H1 (cell line): ENCODE data around the gene FNIP2. TPM values are rescaled to one million over a fixed set of nuclear protein-coding genes. Genes with fewer than 3 reads are reported as not detected.

Experiments
- CTCF ChIA-PET: fragments of 300-600 bp; sonication (Branson Sonifier 250); formaldehyde crosslinking; loops from one replicate; lab custom pipeline; 2021; ENCODE audit not compliant: partially characterized antibody; lab: Charles Lee
- POLR2A ChIA-PET: fragments of 300-600 bp; sonication (Branson Sonifier 250); formaldehyde crosslinking; loops from one replicate; lab custom pipeline; 2021; ENCODE audit warnings: inconsistent platforms; ENCODE audit not compliant: partially characterized antibody; lab: Charles Lee
- DNase-seq, 2 experiments: peaks; one replicate each; pipeline versions ENCODE4 v3.0.0 to v3.0.0-alpha.2; 2010 to 2022; ENCODE audit warnings: low spot score in 2 of 2, low read depth in 1 of 2, mixed read lengths in 1 of 2
- FAIRE-seq: peaks from 2 replicates; lab custom pipeline; 2011; peaks lifted over from hg19 to GRCh38; lab: Jason Lieb, UNC
- H2AFZ ChIP-seq: 2 replicates; pipeline ENCODE4 v1.8.1; 2012; ENCODE audit warnings: low read length, inconsistent platforms
- H2AK5ac ChIP-seq: 2 replicates; pipeline ENCODE4 v1.6.1; 2013; ENCODE audit warnings: low read depth, low read length
- H2BK120ac ChIP-seq: replicated peaks from 2 replicates; pipeline ENCODE3; 2013; ENCODE audit warnings: low read depth, low read length, inconsistent platforms
- H2BK12ac ChIP-seq: 2 replicates; pipeline ENCODE4 v1.6.1; 2013; ENCODE audit warnings: low read depth, low read length
- H2BK15ac ChIP-seq: 2 replicates; pipeline ENCODE4 v1.6.1; 2013; ENCODE audit warnings: low read length
- H2BK20ac ChIP-seq: 2 replicates; pipeline ENCODE4 v1.6.1; 2013; ENCODE audit warnings: low read length
- H2BK5ac ChIP-seq: 2 replicates; pipeline ENCODE4 v1.6.1; 2013; ENCODE audit warnings: low read depth, low read length
- H3K14ac ChIP-seq: 2 replicates; pipeline ENCODE4 v1.6.1; 2013; ENCODE audit warnings: inconsistent platforms; ENCODE audit not compliant: insufficient read length
- H3K18ac ChIP-seq: 2 replicates; pipeline ENCODE4 v1.6.1; 2013; ENCODE audit warnings: low read length; ENCODE audit errors: extremely low read depth
- H3K23ac ChIP-seq: 2 replicates; pipeline ENCODE4 v1.6.1; 2013; ENCODE audit warnings: inconsistent platforms; ENCODE audit not compliant: insufficient read length
- H3K23me2 ChIP-seq: 2 replicates; pipeline ENCODE4 v1.6.1; 2013; ENCODE audit warnings: low read depth, low read length
- H3K27ac ChIP-seq: 2 replicates; pipeline ENCODE4 v1.6.1; 2011; ENCODE audit warnings: low read depth, low read length, inconsistent platforms
- H3K27me3 ChIP-seq, 4 experiments: replicated peaks in 1 of 4; 1 replicate in 1 of 4; 2 replicates in 3 of 4; pipeline versions ENCODE4 v1.6.1 to v1.8.1; 2011 to 2013; ENCODE audit warnings: low read length in 3 of 4, mild to moderate bottlenecking in 3 of 4, inconsistent platforms in 2 of 4, mixed read lengths in 2 of 4, moderate library complexity in 1 of 4; ENCODE audit not compliant: control insufficient read depth in 3 of 4, insufficient read depth in 3 of 4; ENCODE audit errors: extremely low read depth in 1 of 4
- H3K36me3 ChIP-seq, 4 experiments: 2 replicates each; pipeline versions ENCODE4 v1.6.1 to v1.8.1; 2011 to 2013; ENCODE audit warnings: mild to moderate bottlenecking in 4 of 4, low read length in 3 of 4, moderate library complexity in 2 of 4, control low read depth in 1 of 4, inconsistent platforms in 1 of 4; ENCODE audit not compliant: insufficient read depth in 4 of 4, control insufficient read depth in 2 of 4
- H3K4ac ChIP-seq: replicated peaks from 2 replicates; pipeline ENCODE3; 2013; ENCODE audit warnings: low read length, low read depth, mixed read lengths, inconsistent platforms; ENCODE audit not compliant: insufficient read length
- H3K4me1 ChIP-seq, 4 experiments: replicated peaks in 1 of 4; 1 replicate in 1 of 4; 2 replicates in 3 of 4; pipeline versions ENCODE4 v1.6.1 to v1.8.1; 2011 to 2013; ENCODE audit warnings: low read length in 3 of 4, inconsistent platforms in 2 of 4, mixed read lengths in 1 of 4; ENCODE audit not compliant: insufficient read depth in 4 of 4, control insufficient read depth in 3 of 4
- H3K4me2 ChIP-seq, 2 experiments: 2 replicates each; pipeline versions ENCODE4 v1.6.1 to v1.8.1; 2011 to 2013; ENCODE audit warnings: low read depth in 2 of 2, low read length in 2 of 2, control low read depth in 1 of 2, inconsistent platforms in 1 of 2, mild to moderate bottlenecking in 1 of 2; ENCODE audit not compliant: insufficient read depth in 1 of 2
- H3K4me3 ChIP-seq, 4 experiments: fragments of 200-600, 300-600 bp in 1 of 4; sonication (generic), shearing (Covaris generic), sonication (Bioruptor Twin) in 1 of 4; 2 replicates each; pipeline versions ENCODE4 v1.5.1 to v1.8.1; 2011 to 2016; ENCODE audit warnings: low read length in 4 of 4, low read depth in 3 of 4, control low read depth in 2 of 4, inconsistent platforms in 2 of 4, mild to moderate bottlenecking in 2 of 4, mixed read lengths in 1 of 4, moderate library complexity in 1 of 4; ENCODE audit not compliant: insufficient read depth in 2 of 4; ENCODE audit errors: extremely low read depth in 1 of 4
- H3K56ac ChIP-seq: replicated peaks from 2 replicates; pipeline ENCODE3; 2013; ENCODE audit warnings: low read depth, mild to moderate bottlenecking, mixed read lengths, low read length, inconsistent platforms; ENCODE audit not compliant: insufficient read length
- H3K79me1 ChIP-seq: 2 replicates; pipeline ENCODE4 v1.6.1; 2013; ENCODE audit warnings: low read depth, low read length, control low read depth
- H3K79me2 ChIP-seq, 2 experiments: 2 replicates each; pipeline versions ENCODE4 v1.6.1 to v1.8.1; 2012 to 2013; ENCODE audit warnings: low read length in 2 of 2, mild to moderate bottlenecking in 2 of 2, inconsistent platforms in 1 of 2; ENCODE audit not compliant: insufficient read depth in 2 of 2, control insufficient read depth in 1 of 2
- H3K9ac ChIP-seq, 4 experiments: replicated peaks in 1 of 4; 1 replicate in 1 of 4; 2 replicates in 3 of 4; pipeline versions ENCODE4 v1.6.1 to v1.8.1; 2011 to 2013; ENCODE audit warnings: low read depth in 3 of 4, low read length in 3 of 4, control low read depth in 2 of 4, mild to moderate bottlenecking in 2 of 4, moderate library complexity in 2 of 4, inconsistent platforms in 1 of 4; ENCODE audit errors: extremely low read depth in 1 of 4
- H3K9me3 ChIP-seq, 2 experiments: 2 replicates each; pipeline versions ENCODE4 v1.6.1 to v1.8.1; 2012 to 2013; ENCODE audit warnings: mild to moderate bottlenecking in 2 of 2, moderate library complexity in 2 of 2, control low read depth in 1 of 2, inconsistent platforms in 1 of 2, low read depth in 1 of 2, low read length in 1 of 2, mixed read lengths in 1 of 2; ENCODE audit not compliant: insufficient read depth in 2 of 2
- H4K20me1 ChIP-seq, 2 experiments: replicated peaks in 1 of 2; 2 replicates each; pipeline versions ENCODE3 to v1.8.1; 2011 to 2013; ENCODE audit warnings: inconsistent platforms in 2 of 2, low read length in 2 of 2, mild to moderate bottlenecking in 1 of 2; ENCODE audit not compliant: insufficient read depth in 2 of 2, control insufficient read depth in 1 of 2
- H4K5ac ChIP-seq: 2 replicates; pipeline ENCODE4 v1.6.1; 2013; ENCODE audit warnings: low read length, low read depth, mixed read lengths, inconsistent platforms; ENCODE audit not compliant: insufficient read length
- H4K8ac ChIP-seq: 2 replicates; pipeline ENCODE4 v1.8.0; 2013; ENCODE audit warnings: mild to moderate bottlenecking, moderate library complexity, low read length, inconsistent platforms; ENCODE audit not compliant: insufficient read depth; ENCODE audit errors: extremely low read depth
- H4K91ac ChIP-seq: replicated peaks from 2 replicates; pipeline ENCODE3; 2013; ENCODE audit warnings: low read length, mixed read lengths, inconsistent platforms; ENCODE audit not compliant: insufficient read length
- BCL11A ChIP-seq, 2 experiments: IDR thresholded peaks; one replicate each; pipeline ENCODE4 v1.6.1; 2011; ENCODE audit warnings: low read depth in 2 of 2, low read length in 2 of 2, mild to moderate bottlenecking in 2 of 2
- POLR2A ChIP-seq, 2 experiments: IDR thresholded peaks; 1 replicate in 1 of 2; 2 replicates in 1 of 2; pipeline ENCODE4 v1.6.1; 2011; ENCODE audit warnings: low read depth in 2 of 2, low read length in 2 of 2, mild to moderate bottlenecking in 2 of 2; ENCODE audit errors: control extremely low read depth in 1 of 2
- SP1 ChIP-seq: IDR thresholded peaks from 2 replicates; pipeline ENCODE4 v1.6.1; 2011; ENCODE audit warnings: low read depth, low read length
- WGBS, 2 experiments: shearing (Covaris generic) in 1 of 2; methylation state at CpG; one replicate each; pipeline versions ENCODE4 v1.1.6 to v1.1.7; 2013 to 2015; ENCODE audit warnings: low lambda C conversion rate in 2 of 2, mixed read lengths in 2 of 2, inconsistent platforms in 1 of 2, low coverage in 1 of 2, missing lambda C conversion rate in 1 of 2; ENCODE audit not compliant: insufficient replicate concordance in 2 of 2, insufficient coverage in 1 of 2, insufficient read length in 1 of 2; ENCODE audit errors: extremely low coverage in 1 of 2, missing lambda C conversion rate in 1 of 2; 5-methylcytosine and 5-hydroxymethylcytosine counted together
- polyA plus RNA-seq, 7 experiments: library from polyadenylated mRNA; depleted of rRNA in 3 of 7; stranded (reverse) in 5 of 7; unstranded in 2 of 7; fragments of >200 nt in 5 of 7; fragments of 200-250 nt in 2 of 7; gene quantifications; 1 replicate in 5 of 7; 2 replicates in 1 of 7; 4 replicates in 1 of 7; pipeline versions ENCODE4 v1.2.1 to v1.2.3, GENCODE V29; 2011 to 2013; ENCODE audit warnings: missing spikeins in 2 of 7, mixed read lengths in 2 of 7
- total RNA-seq: library from RNA; stranded (reverse); fragmentation: NEBNext Ultra II Directional; extraction: Animal tissue kit (Norgen Biotek cat#: 25700); gene quantifications from 2 replicates; pipeline ENCODE4 v1.2.1, GENCODE V29; 2021

FNIP2 gene
- total and polyA plus RNA-seq, 2 of the 8 experiments (the other 6 are each of a cell fraction or from before 2014, with no cell fraction given) = 4.0 to 13.0 TPM

DNA sequence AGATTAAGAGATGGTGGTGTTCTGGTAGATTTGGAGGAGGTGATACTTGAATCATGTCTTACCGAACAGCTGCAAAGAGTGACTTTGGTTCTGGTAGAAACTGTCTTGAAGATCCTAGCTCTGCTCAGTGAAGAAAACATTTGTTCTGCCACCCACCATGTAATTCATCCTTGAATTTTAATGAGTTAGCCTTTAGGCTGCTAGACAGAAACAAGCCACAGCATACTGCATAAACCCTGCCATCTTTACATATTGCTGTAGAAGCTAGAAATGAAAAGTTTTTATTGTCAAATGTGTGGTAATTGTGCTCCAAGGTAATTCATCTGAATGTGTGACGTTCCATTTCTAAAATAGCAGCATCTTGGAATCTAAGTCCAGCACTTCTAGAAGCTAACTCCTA, 173.1 kb downstream of the FNIP2 start:
- H3K23ac ChIP-seq = no peak overlapping the region
- no peaks in the 10 kb centered on the region for H3K9me3 ChIP-seq
- TF ChIP-seq SP1 = no peak
- TF ChIP-seq BCL11A (IDR thresholded peaks at IDR 0.05; ENCODE audit: low read depth in 2 of 2, low read length in 2 of 2) = no peak
- TF ChIP-seq POLR2A (IDR thresholded peaks at IDR 0.05; ENCODE audit: control extremely low read depth in 1 of 2, low read depth in 2 of 2, low read length in 2 of 2) = no peak
- TF ChIP-seq, all 59 proteins: peak for 0
- H2BK20ac ChIP-seq = no peak overlapping the region
- H3K9ac ChIP-seq = no peak overlapping the region
- no peaks in the 10 kb centered on the region; the same call in 1 of the 2 replicates for H3K23me2 ChIP-seq
- H4K8ac ChIP-seq = no peak overlapping the region
- H3K18ac ChIP-seq = no peak overlapping the region
- H3K27me3 ChIP-seq = no peaks in the 10 kb centered on the region
- H4K20me1 ChIP-seq = no peaks in the 10 kb centered on the region
- no peaks in the 10 kb centered on the region for H3K79me2 ChIP-seq
- no peak overlapping the region for H2BK15ac ChIP-seq
- FAIRE-seq (no peak), DNase-seq (no peak)
- no peak overlapping the region for H3K56ac ChIP-seq
- H2AFZ ChIP-seq = no peak overlapping the region
- WGBS, 2 experiments = 43% methylated on average over 2 of the region's 2 CpGs; no CpG with 5 or more reads in 1 of the 2 experiments
- no peak overlapping the region for H3K27ac ChIP-seq
- H3K14ac ChIP-seq = no peak overlapping the region
- no peak overlapping the region for H3K4ac ChIP-seq
- no peak overlapping the region for H2BK5ac ChIP-seq
- ChIA-PET POLR2A (interaction anchor here (0.6 kb wide), 1 partner anchor 63 kb away, joined by 3 read pairs; no protein-coding TSS in a partner anchor), CTCF (interaction anchor here (0.6 to 1.1 kb wide), 3 partner anchors 11 to 440 kb away, joined by 3 to 4 read pairs (median 3); no protein-coding TSS in a partner anchor)
- no peak overlapping the region for H3K4me3 ChIP-seq
- H3K36me3 ChIP-seq = no peaks in the 10 kb centered on the region
- no peak overlapping the region for H4K5ac ChIP-seq
- H4K91ac ChIP-seq = no peak overlapping the region
- no peaks in the 10 kb centered on the region for H3K79me1 ChIP-seq
- H2AK5ac ChIP-seq = no peak overlapping the region
- 0 out of 7 replicates have a peak, but pooled peaks cover 0 to 4% (median 0%) of the 10 kb centered on the region in 4 experiments for H3K4me1 ChIP-seq
- no peak overlapping the region for H2BK12ac ChIP-seq
- no peak overlapping the region for H3K4me2 ChIP-seq
- H2BK120ac ChIP-seq = no peak overlapping the region
